HG02938 (cell line): ENCODE measurements around the gene EBF3.
"Not testable (repeated sequence)": the region's sequence is repeated elsewhere in the genome, so short reads cannot be mapped to it uniquely, and the experiment has no call there.

Experiments
- ATAC-seq: cut with Tn5 transposase; IDR thresholded peaks from one replicate; pipeline ENCODE4 v1.9.1; 2021; ENCODE audit warnings: mild to moderate bottlenecking, moderate library complexity; ENCODE audit not compliant: unreplicated experiment

EBF3 gene

DNA sequence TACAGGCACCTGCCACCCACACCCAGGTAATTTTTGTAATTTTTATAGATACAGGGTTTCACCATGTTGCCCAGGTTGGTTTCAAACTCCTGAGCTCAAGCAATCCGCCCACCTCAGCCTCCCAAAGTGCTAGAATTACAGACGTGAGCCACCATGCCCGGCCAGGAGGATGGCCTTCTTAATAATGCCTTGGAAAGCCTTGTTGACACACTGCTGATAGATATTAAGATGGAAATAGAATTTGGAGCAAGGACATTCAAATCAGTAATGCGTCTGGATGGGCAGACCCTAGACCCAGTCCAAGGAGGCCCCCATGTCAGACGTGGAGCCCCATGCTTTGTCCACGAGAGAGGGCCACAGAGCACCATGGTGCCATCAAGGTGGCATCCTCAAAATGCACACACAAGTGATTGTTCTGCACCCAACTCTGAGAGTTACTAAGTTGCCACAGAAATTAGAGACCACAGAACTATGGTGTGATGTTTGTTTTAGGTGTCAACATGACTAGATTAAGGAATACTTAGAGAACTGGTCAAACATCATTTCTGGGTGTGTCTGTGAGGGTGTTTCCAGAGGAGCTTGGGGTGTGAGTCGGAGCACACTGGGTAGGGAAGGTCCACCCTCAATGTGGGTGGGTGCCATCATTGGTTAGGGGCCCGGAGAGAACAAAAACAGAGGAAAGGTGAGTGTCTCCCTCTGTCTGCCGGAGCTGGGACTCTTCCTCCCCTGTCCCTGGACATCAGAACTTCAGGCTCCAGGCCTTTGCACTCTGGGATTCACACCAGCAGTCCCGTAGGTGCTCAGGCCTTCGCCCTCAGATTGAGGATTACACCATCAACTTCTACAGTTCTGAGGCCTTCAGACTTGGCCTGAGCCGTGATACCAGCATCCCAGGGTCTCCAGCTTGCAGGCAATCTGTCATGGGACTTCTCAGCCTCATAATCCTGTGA, 34.5 kb downstream of the EBF3 start:
- ATAC-seq: no peak

DNA sequence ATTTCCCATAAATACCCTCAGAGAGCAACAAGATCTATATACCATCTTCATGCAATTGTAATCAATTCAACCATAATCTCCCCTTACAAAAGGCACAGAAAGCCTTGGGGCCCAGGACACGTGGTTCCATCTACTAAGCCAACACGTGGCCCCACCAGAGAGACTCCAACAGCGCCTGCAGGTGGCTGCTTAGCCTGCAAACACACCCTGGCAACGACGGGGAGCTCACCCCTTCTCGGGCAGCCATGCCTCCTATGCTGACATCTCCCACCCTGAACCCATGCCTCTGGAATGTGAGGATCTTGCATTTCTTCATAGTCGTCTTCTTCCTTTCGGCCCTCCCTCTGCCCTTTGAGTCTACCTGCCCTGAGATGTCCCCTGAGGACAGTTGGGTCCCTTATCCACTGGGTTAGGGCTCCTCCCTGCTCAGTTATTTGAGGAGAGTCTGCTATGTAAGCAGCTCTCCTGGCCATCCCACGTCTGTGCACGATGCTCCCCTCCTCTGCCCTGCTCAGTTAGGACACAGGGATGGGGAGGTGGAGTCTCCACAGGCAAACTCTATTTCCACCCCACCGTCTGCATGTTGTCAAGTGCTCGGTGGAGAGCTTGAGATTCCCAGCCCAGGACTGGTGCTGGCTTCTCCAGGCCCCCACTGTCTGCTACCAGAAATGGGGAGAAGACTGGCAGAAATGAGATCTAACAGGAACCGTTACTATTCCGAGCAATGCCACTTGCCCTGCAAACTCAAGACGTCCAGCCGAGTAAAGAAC, 36.5 kb downstream of the EBF3 start:
- ATAC-seq: no peak

DNA sequence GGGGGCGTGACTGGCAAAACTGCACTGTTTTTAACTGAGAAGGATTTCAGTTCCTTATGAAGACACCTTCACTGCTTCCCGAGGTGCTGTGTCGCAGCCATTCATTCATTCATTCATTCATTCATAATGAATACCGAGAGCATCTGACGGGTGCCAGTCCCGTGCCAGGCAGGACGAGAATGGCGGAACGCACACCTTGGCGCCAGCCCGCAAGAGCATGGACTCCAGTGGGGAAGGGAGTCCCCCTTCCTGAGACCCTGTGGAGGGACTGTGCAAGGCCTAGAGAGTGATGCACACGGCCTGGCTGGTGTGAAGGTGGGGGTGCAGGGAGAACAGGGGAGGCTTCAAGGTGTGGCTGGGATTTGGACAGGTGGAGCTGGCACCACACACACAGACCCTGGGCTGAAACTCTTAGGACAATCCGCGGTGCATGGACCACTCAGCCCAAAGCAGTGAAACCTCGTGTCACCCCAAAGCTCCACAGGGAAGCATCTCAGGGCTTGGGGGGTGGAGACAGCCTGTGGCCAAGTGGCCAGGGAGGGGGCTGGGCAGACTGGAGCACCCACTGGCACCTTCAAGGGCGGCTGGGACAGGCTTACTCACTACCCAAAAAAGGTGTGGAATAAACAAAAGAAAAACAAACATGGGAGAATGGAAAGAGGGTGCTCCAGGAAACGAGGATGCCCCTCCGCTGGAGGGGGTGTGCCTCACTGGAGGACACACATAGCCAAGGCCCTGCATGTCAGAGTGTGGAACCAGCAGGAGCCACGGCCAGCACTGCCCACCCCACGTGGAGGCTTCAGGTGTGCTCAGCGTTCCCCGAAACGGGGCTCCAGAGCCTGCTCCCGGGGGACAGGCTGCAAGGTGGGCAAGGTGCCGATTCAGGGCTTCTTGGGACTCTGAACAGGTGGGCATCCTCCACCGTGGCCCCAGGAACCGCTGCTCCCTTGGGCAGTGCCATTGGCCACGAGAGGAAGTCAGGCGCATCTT, 37.7 kb downstream of the EBF3 start:
- no peak for ATAC-seq

DNA sequence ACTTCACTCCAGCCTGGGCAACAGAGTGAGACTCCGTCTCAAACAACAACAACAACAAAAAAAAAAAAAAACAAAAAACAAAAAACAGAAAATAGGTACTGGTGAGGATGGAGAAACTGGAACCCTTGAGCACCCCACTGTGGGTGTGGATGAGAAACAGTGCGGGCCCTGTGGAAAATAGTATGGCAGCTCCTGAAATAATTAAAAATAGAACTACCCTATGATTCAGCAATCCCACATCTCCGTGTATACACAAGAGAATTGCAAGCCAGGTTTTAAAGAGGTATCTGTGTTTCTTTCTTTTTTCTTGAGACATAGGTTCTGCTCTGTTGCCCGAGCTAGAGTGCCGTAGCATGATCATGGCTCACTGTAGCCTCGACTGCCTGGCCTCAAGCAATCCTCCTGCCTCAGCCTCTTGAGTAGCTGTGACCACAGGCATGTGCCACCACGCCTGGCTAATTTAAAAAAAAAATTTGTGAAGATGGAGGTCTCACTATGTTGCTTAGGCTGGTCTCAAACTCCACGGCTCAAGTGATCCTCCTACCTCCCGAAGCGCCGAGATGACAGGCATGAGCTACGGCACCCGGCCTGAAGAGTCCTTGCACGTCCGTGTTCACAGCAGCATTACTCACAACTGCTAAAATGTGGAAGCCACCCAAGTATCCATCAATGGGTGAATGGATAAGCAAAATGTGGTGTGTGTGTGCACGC, 39.5 kb downstream of the EBF3 start:
- ATAC-seq: no peak

DNA sequence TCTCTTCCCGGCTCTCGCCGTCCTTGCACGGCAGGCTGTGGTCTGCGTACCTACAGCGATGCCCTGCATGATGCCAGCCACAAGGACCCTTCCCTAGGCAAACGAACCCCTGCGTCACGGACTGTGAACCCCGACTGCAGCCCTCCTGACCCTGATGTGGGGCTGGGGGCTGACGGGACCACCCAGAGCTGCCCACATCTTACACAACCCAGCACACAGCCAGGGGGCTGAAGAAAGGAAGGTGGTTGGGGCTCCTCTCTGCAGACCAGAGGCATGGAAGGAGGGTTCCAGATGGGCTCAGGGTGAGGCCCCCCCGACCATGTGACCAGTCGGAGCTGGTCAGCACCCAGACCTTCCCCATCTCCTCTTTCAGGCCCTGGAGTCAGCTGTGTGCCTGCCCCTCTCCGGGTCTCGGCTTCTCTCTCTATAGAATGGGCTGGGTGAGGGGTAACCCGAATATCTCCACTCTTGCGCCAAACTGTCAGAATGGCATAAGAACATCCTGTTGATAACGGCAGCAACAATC, 41.4 kb downstream of the EBF3 start:
- ATAC-seq: no peak

DNA sequence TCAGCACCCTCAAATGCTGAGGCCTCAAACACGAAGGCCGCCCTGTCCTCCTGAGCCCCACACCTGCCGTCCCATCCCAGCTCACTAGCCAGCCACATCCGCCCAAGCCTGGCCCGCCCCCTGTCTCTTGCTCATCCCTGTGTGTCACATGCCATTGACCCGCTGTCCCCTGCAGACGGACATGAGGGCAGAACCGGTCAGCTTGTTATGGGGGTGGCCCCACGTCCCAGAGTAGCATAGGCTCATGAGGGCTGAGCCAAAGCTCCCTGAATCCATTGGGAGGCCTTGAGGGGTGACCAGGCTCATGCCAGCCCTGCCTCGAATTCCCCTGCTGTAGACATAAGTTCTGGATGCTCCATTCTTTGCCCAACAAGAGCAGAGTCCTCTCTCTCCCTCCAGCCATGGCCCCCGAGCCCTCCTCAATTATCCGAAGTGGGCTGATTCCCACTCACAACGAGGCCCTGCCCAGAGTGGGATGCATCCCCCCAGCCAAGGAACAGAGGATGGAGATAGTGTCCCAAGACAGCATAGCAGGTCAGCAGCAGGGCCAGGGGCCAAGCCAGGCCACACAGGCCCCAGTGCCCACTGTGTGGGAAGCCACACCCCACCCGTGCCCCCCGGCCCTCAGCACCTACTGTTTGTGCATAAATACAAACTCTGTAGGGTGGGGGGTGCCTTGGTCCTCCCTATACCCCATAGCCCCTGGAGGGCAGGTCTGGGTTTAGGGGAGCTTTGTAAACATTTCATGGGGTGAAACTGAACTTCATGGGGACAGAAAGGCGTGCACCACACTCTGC, 42.1 kb downstream of the EBF3 start:
- no peak for ATAC-seq

DNA sequence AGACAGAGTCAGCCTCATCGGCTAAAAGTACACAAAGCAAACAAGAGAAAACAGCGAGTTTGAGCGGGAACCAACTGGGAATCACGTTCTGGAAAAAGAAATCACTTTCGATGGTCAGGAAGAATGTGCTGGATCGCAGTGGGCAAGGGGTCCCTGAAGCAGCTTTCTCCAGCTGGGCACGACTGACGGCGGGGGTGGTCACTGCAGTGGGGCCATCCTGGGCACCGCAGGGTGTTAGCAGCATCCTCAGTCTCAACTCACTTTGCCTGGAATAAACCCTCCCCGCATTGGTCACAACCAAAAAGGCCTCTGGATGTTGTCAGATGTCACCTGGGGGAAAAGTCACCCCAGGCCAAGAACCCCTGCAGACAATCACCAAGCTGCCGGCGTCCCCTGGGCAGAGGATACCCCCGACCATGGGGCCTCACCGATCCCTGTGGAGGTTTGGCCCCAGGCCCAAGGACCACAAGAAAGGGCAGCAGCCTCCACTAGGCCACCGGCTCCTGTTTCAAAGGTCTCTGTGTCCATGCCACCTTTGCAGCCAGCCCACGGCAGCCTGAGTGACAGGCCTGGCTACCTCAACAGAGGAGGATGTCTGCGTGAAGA, 42.9 kb downstream of the EBF3 start:
- ATAC-seq: no peak

DNA sequence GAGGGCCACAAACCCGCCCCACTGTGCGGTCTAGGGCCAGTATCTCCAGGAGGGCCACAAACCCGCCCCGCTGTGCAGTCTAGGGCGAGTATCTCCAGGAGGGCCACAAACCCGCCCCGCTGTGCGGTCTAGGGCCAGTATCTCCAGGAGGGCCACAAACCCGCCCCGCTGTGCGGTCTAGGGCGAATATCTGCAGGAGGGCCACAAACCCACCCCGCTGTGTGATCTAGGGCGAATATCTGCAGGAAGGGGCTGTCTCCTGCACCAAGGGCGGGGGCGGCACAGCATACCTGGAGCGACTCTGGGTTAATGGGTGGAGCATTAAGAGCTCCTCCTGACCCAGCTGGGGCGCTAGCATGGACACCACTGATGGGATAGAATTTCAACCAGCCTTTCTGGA, 43.9 kb downstream of the EBF3 start:
- not testable (repeated sequence) for ATAC-seq

DNA sequence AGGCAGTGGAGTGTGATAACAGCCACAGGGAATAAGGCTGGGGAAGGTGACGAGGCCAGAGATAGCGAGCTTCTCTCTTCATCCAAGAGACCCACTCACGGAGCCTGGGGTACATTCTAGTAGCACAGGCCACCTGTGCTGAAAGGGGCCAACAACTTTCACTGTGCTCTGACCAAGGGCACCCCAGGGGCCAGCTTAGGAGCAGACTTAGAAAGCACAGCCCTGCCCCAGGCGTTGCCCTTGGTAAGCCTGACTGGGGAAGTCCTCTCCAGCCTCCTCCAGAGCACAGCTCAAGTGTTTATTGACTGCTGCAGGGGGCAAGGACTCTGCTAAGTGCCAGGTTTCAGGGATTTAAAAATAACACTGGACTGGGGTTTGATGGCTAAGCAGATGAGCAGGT, 44.7 kb downstream of the EBF3 start:
- no peak for ATAC-seq

DNA sequence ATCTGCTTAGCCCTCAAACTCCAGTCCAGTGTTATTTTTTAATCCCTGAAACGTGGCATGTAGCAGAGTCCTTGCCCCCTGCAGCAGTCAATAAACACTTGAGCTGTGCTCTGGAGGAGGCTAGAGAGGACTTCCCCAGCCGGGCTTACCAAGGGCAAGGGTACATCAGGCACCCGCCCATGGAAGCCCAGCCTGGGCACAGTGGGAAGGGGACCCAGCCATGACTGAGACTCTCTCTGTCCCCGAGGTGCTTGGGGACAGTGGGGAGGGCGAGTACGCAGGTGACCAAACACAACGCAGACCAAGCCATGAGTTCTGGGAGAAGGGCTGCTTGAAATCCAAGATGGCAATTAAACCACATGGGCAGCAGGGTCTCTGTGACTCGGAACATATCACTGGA, 45.2 kb downstream of the EBF3 start:
- no peak for ATAC-seq

DNA sequence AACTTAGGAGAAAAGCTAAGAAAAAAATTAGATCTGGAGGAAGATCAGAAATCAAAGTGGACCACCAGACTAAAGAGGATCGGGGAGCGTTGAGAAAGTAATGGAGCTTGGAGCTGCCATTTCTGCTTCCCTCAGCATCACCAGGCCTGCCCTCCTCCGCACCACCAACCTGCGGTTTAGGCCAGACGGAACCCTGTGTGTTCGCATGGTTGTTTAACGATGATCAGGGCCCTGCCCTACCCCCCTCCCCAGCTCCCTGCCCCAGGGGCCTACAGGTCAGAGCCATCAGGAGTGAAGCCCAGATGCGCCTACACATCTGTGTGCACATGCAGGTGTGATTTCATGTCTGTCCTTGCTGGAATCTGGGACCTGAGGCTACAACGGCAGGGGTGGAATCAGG, 45.7 kb downstream of the EBF3 start:
- no peak for ATAC-seq

DNA sequence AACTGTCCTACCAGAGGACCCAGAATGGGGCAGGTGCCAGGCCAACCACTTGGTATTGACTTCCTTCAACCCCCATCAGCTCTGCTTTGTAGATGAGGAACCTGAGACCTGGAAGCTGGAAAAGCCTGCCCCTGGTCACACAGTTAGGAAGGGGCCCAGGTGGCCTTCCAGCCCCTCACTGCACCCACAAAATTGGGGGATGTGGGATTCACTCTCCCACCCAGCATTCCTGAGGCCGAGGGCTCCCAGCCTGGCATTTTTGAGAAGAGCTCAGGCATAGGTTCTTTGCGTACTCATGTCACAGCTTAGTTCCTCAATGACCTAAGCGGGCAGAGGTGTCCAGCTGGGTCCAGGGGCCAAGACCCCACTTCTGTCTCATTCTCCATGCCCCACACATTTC, 46.1 kb downstream of the EBF3 start:
- no peak for ATAC-seq

DNA sequence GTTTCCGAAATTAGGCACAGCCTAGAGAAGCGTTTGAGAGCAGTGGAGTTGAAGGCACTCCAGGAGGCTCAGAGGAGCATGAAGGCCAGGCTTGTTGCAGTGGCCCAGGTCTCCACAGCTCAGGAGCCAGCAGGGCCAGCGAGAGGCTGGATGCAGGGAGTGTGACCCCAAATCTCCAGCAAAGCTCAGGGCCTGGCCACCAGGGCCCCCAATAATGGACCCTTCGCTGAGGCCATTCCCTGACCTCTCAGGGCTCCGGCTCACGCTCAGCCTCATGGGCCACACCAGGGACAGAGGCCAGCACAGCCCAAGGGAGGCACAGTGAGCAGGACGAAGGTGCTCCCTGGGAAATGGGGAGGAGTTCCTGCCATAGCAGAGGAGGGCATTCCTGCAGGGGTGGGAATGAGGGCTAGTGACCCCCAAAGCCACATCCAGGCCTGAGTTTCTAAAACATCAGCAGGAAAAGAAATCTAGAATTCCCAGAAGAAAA, 47.5 kb downstream of the EBF3 start:
- no peak for ATAC-seq

DNA sequence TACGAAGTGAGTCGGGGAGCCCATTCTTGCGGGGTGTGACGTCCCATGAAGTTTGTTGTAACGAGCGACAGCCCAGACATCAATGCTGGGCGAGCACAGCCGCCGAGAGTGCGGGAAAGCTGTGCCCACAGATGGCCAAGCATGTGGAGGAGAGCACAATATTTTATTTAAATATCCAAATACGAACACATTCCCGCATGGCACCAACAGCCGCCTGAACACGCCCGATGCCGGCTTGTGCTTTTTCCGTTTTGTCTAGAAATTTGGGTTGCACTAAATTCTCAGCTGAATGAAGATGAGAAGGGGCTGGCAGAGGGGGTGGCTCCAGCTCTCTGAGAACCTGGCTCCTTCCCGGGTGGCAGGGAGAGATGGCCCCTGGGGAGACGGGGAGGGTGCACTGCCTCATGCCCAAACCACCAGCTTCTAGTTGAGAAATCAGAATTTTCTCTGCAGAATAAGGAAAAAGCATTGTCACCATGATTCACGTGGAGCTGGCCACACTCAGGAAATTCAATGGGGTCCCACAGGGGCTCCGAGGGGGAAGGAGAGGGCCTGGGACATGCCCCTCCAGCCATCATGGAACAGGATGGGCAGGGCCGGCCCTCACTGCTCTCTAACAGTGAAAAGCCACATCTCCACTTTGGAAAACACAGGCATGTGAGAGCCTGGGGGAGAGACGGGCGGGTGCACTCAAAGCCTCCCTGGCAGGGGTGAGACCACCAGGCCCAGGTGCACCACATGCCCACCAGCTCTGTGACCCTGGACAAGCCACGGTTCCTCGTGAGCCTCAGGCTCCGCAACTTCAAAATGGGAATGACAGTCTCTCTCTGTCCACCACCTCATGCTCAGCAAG, 48.3 kb downstream of the EBF3 start:
- ATAC-seq: no peak

DNA sequence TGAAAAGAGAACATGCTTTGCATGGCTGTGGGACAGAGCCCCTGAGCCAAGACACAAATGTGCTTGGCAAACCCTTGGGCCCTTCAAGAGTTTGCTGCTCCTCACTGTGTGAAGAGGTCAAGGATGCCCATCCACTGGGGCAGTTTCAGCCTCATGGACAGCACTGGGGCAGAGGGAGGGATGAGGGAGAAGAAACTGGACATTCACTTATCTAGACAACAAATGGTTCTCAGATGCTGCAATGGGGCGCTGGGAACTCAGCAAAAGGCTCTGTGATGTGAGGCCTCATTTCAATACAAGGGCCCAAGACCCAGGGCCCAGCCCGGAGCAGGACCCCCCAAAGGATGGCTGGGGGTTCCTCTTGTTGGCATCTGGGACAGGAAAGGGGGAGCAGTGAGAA, 49.1 kb downstream of the EBF3 start:
- ATAC-seq: no peak

DNA sequence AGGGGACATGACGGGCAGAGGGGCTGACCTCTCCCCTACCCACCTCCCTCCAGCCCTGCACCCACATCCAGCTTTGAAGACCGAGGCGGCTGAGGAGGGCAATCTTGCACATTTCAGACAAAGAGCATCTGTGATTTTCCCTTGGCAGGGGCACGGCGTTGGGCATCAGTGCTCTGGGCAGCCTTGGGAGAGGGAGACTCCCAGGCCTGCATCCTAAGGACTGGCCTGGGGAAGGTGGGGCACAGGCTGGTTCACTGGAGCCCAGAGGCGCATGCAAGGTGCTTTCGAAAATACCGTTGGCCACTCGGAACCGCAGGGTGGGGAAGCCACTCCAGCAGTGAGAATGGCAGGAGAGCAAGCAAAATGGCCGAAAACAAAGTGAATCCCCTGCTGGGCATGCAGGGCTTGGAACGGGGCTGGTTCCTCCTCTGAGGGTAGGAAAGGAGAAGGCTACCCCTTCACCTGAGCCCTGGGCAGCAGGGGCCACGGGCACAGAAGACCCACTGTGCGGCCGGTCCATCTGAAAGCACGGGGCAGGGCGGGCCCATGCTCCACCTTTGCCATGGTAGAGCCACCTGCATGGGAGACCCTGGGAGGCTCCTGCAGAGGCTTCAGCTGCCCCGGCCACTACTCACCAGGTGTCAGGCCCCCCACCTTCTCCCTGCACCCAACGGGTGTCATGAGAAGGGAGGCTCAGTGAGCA, 49.8 kb downstream of the EBF3 start:
- ATAC-seq: no peak
